AG04449 (cell line): ENCODE data around the gene SLA2.

ENCODE experiments used
- CTCF ChIA-PET: fragments of 350-600 bp; formaldehyde crosslinking; extraction: SDS; loops from one replicate; lab custom pipeline; 2021; ENCODE audit warnings: antibody characterized with exemption; lab: Yijun Ruan, JAX
- POLR2A ChIA-PET: fragments of 400-600, 350-600 bp; formaldehyde crosslinking; extraction: SDS; loops from one replicate; lab custom pipeline; 2020; ENCODE audit warnings: antibody characterized with exemption, inconsistent platforms; lab: Yijun Ruan, JAX
- DNase-seq: peaks from one replicate; pipeline ENCODE4 v3.0.0-alpha.2; 2010; ENCODE audit warnings: low read depth, low spot score
- H3K4me3 ChIP-seq: 2 replicates; pipeline ENCODE4 v1.5.1; 2011; ENCODE audit warnings: low read depth, mild to moderate bottlenecking, control low read depth, low read length
- CTCF ChIP-seq: IDR thresholded peaks from one replicate; pipeline ENCODE4 v1.5.1; 2011; ENCODE audit warnings: mild to moderate bottlenecking, moderate library complexity, low read length, control low read depth, inconsistent platforms; ENCODE audit not compliant: insufficient read depth; ENCODE audit errors: missing control alignments

Gene SLA2

GRCh38 chr20:36579996-36580545 lies 65.9 kb downstream of the SLA2 start:
- POLR2A ChIA-PET, result interaction anchor here (0.5 kb wide), 1 partner anchor 8 kb away, joined by 4 read pairs; no protein-coding TSS in a partner anchor
- CTCF ChIA-PET, result interaction anchor here (1.1 to 1.2 kb wide), 2 partner anchors 8 to 25 kb away, joined by 3 to 6 read pairs; partner anchors contain the start of gene RAB5IF
- DNase-seq, result no peak
- no peak for TF ChIP-seq CTCF
- no peak overlapping the region for H3K4me3 ChIP-seq

- POLR2A ChIA-PET, result no interaction called here
- no peak for DNase-seq
- TF ChIP-seq CTCF, result no peak
- H3K4me3 ChIP-seq, result no peak overlapping the region
- CTCF ChIA-PET, result interaction anchor here (1.0 to 1.9 kb wide), 3 partner anchors 11 to 28 kb away, joined by 3 to 10 read pairs (median 4); partner anchors contain the start of gene RAB5IF
Measured at GRCh38 chr20:36578356-36579041, 67.5 kb downstream of the SLA2 start.

- ChIA-PET POLR2A (no interaction called here), CTCF (interaction anchor here (0.8 to 1.7 kb wide), 5 partner anchors 14 to 29 kb away, joined by 3 to 5 read pairs (median 4); partner anchors contain the start of gene RAB5IF)
- H3K4me3 ChIP-seq, result no peak overlapping the region
- DNase-seq, result no peak
- no peak for TF ChIP-seq CTCF
Measured at GRCh38 chr20:36576081-36576445, 69.9 kb downstream of the SLA2 start.

GRCh38 chr20:36574366-36575135 lies 71.4 kb downstream of the SLA2 start:
- CTCF ChIA-PET, result interaction anchor here (0.5 to 7.8 kb wide), 5 partner anchors 16 to 30 kb away, joined by 3 to 48 read pairs (median 4); partner anchors contain the start of gene RAB5IF
- no peak for DNase-seq

GRCh38 chr20:36573798-36574365 lies 72.1 kb downstream of the SLA2 start:
- DNase-seq, result no peak
- ChIA-PET CTCF (interaction anchor here (1.1 to 7.8 kb wide), 2 partner anchors 21 to 31 kb away, joined by 3 to 48 read pairs; partner anchors contain the start of gene RAB5IF), POLR2A (interaction anchor here (0.5 to 1.0 kb wide), 3 partner anchors 14 to 313 kb away, joined by 3 to 4 read pairs (median 3); no protein-coding TSS in a partner anchor)
- peak overlapping the region; percentile 70 for H3K4me3 ChIP-seq
- no peak for TF ChIP-seq CTCF

More at GRCh38 chr20:36574366-36575135, 71.4 kb downstream of the SLA2 start:
- POLR2A ChIA-PET, result interaction anchor here (0.6 to 0.8 kb wide), 2 partner anchors 13 to 17 kb away, joined by 4 read pairs; no protein-coding TSS in a partner anchor
- peak overlapping the region; percentile 70 for H3K4me3 ChIP-seq
- no peak for TF ChIP-seq CTCF
